VCaP (cell line): ENCODE measurements around the gene SLC25A17.

Experiments
- H3K27ac ChIP-seq: fragments of 450-650 bp; 2 replicates; pipeline ENCODE4 v1.5.1; 2017
- CTCF ChIP-seq: fragments of 450-650 bp; conservative IDR thresholded peaks from 2 replicates; pipeline ENCODE4 v1.5.1; 2017; ENCODE audit warnings: mild to moderate bottlenecking, moderate library complexity

Gene SLC25A17

DNA sequence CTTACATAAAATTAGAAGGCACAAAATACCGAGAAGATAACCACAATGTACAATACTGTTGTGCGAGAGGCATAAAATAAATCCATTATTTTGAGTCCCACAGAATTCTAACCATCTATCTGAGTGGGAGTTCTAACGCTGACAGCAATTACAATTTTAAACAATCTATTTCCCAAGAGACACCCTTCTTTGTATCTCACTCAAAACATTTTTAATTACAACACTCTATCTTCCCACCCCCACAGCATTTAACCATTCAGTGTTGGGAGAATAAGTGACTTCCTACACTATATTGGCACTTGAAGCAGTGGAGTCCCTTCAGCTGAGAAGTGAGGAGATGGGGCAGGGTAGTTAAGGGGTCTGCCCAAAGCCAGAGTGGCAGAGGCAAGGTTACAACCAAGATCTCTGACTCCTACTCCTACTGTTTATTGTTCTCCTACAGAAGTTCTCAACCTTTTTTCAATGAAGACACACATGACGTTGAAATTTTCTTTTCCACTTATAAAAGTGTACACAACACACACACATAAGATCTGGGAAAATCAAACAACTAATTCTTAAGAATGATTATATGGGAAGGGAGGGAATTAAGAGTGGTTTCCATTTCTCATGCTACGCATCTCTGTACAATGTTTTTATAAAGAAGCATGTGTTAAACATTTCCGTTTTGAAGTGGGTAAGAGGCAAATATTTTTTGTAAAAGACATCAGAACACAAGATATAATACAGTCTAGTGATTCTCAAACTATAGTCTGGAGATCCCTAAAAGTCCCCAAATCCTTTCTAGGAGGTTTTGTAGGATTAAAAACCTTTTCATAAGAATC is 10.9 kb downstream of the SLC25A17 start:
- H3K27ac ChIP-seq: no peak overlapping the region

GRCh38 chr22:40806711-40807110 is 12.4 kb downstream of the SLC25A17 start:
- no peak overlapping the region for H3K27ac ChIP-seq
- TF ChIP-seq CTCF: no peak

More for the DNA sequence above, 10.9 kb downstream of the SLC25A17 start:
- no peak for TF ChIP-seq CTCF

GRCh38 chr22:40805699-40806203 is 13.4 kb downstream of the SLC25A17 start:
- no peak overlapping the region for H3K27ac ChIP-seq

GRCh38 chr22:40805239-40805638 is 13.9 kb downstream of the SLC25A17 start:
- TF ChIP-seq CTCF: no peak
- H3K27ac ChIP-seq: no peak overlapping the region; the same call in 1 of the 2 replicates

More at GRCh38 chr22:40805699-40806203, 13.4 kb downstream of the SLC25A17 start:
- no peak for TF ChIP-seq CTCF

DNA sequence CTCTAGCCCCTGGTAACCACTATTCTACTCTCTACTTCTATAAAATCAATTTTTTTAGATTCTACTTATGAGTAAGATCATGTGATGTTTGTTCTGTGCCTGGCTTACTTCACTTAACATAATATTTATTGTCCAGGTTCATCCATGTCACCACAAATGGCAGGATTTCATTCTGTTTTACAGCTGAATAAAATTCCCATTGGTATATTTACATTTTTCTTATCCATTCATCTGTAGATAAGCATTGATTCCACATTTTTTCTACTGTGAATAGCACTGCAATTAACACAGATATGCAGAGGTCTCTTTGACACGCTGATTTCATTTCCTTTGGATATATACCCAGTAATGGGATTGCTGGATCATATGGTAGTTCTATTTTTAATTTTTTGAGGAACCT is 15.8 kb downstream of the SLC25A17 start:
- H3K27ac ChIP-seq: peak overlapping the region; percentile 66
- no peak for TF ChIP-seq CTCF

DNA sequence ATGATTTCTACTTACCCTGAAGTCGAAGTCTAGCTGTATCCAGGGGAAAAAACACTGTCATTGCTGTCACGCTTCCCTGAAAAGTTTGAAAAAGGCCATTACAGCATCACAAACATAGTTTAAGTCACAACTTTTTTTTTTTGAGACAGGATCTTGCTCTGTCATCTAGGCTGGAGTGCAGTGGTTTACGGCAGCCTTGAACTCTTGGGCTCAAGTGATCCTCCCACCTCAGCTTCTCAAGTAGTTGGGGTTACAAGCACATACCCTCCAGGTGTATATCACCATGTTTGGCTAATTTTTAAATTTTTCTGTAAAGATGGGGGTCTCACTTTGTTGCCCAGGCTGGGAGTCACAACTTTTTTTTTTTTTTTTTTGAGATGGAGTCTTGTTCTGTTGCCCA is 20.1 kb downstream of the SLC25A17 start:
- no peak for TF ChIP-seq CTCF
- H3K27ac ChIP-seq: no peak overlapping the region

DNA sequence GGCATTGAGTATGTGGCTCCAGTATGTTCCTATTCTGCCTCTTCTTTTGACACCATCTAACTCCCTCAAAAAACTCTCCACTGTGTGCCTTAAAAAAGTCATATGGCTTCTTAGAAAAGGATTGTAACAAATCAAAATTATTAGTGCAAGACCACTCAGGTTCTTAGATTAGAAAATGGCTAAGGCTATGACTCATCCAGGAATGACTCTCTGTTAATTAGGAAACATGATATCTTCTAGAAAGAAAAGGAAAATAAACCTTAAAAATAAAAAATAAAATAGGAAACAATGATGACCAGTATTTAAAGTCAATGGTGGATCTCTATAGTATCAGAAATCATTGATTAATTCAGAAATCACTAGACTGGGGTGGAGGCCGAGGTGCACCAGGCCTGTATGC is 21.7 kb downstream of the SLC25A17 start:
- no peak for TF ChIP-seq CTCF
- H3K27ac ChIP-seq: no peak overlapping the region
